Suprapubic skin (tissue), 4 donors: ENCODE results near the gene APCDD1.

Experiments used
- CTCF ChIP-seq, 2 donors: fragments of 200-600 bp in 1 of 2; fragments of 450-650 bp in 1 of 2; sonication (generic) in 1 of 2; IDR thresholded peaks; one replicate each; pipeline ENCODE4 v1.5.1; 2016 to 2019; ENCODE audit warnings: antibody characterized with exemption in 2 of 2, mild to moderate bottlenecking in 1 of 2, moderate library complexity in 1 of 2
- EP300 ChIP-seq: sonication (generic); formaldehyde crosslinking; IDR thresholded peaks from one replicate; pipeline ENCODE4 v1.6.1; 2017; ENCODE audit warnings: antibody characterized with exemption
- POLR2A ChIP-seq, 2 donors: fragments of 450-650 bp; IDR thresholded peaks; one replicate each; pipeline ENCODE4 v1.6.1; 2017; ENCODE audit warnings: antibody characterized with exemption in 2 of 2, mild to moderate bottlenecking in 2 of 2, moderate library complexity in 2 of 2
- POLR2AphosphoS5 ChIP-seq, 3 donors: sonication (generic); formaldehyde crosslinking; IDR thresholded peaks; one replicate each; pipeline ENCODE4 v1.6.1; 2017; ENCODE audit warnings: antibody characterized with exemption in 3 of 3

DNA sequence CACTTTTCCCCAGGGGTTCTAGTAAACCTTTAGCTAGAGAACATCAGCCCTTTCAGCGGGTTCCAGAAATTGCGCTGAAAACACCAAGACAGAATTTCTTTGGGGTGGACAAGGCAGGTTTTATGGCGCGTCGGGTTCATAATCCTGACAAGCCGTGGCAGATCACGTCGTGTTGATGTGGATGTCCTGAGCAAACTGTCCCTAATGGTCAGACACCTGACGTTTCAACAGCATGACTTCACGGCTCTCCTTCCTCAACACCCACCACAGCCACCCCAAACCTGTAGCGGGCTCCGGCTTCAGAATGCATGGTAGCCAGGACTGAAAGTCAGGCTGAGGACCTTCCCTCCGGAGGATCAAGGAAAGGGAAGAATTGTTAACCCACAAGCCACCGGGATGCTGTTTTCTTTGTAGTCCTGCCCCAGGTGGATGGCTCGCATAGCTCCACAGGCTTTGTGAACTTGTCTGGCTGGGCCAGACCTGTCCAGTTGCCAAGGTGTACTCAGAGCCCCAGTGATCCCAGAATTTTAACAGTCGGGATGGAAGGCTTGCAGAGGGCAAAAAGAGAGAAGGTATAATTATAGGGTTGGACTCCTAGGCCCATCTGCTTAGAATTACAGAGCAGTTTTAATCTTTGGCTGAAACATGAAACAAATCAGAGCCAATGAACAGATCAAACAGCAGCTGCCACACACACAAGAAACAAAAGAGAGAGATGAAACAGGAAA is 1.5 kb downstream of the APCDD1 start:
- TF ChIP-seq CTCF (IDR thresholded peaks at IDR 0.05): no peak
- TF ChIP-seq POLR2AphosphoS5 (IDR thresholded peaks at IDR 0.05): no peak
- no peak for TF ChIP-seq POLR2A (IDR thresholded peaks at IDR 0.05)
- TF ChIP-seq EP300: no peak
